Posterior cingulate gyrus (tissue), 11 donors: ENCODE measurements around the gene RPS6KB2.
"Not testable (repeated sequence)": the region's sequence is repeated elsewhere in the genome, so short reads cannot be mapped to it uniquely, and the experiment has no call there.

Experiments
- DNase-seq, 10 donors: peaks; one replicate each; pipeline versions ENCODE4 v3.0.0 to v3.0.0-alpha.2; 2020 to 2021; ENCODE audit warnings: mixed read lengths in 3 of 10
- intact Hi-C: fragments of 100-400 bp; cut with DNase I; formaldehyde crosslinking; loops from one replicate; pipeline ENCODE4 v1.15.1; 2023

The RPS6KB2 gene

DNA sequence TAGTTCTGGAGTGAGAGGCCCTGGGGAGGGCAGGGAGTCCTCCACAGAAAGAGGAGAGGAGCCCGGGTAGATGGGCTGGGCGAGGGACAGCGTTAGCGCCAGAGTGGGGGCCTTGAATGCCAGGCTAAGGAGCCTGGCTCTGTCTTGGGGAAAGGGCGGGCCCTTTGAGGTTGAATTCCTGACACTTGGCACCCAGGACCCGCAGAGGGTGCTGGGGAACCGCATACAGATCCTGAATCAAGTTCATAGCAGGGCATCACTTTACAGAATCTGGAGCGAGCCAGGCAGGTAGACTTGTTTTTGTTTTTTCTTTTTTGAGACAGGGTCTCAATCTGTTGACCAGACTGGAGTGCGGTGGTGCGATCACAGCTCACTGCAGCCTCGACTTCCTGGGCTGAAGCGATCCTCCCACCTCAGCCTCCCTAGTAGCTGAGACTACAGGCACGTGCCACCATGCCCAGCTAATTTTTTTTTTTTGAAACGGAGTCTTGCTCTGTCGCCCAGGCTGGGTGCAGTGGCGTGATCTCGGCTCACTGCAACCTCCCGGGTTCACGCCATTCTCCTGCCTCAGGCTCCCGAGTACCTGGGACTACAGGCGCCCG, 6.8 kb upstream of the RPS6KB2 start:
- DNase-seq = no peak
- intact Hi-C loops = no loop called here

DNA sequence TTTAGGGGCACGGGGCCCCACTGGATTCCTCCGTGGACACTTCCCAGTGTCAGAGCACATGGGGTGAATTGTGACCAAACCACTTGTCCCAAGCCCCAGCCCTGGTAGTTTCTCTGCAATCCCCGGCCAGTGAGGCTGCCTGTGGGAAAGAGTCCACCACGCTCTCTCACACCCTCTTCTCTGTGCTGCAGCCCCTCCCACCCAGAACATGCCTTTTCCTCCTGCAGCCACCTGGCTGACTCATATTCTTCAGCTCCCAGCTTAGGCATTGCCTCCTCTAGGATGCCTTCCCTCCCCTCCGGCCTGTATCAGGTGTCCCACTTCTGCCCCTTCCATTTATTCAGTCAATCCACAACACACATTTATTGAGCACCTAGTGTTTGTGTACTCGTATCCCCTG, 5.4 kb upstream of the RPS6KB2 start:
- intact Hi-C loops = no loop called here

DNA sequence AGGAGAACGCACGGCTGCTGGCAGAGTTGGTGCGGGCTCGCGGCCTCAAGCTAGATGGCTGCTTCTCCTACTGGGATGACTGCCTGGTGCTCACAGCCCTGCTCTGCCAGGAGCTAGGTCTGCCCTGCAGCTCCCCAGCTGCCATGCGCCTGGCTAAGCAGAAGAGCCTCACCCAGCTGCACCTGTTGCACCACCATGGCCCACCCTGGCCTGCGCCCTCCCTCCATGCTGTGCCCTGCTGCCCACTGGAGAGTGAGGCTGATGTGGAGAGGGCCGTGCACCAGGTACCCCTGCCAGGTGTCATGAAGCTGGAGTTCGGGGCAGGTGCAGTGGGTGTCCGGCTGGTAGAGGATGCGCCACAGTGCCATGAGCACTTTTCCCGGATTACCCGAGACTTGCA, 4.8 kb upstream of the RPS6KB2 start:
- no peak for DNase-seq

More for the DNA sequence above, 5.4 kb upstream of the RPS6KB2 start:
- DNase-seq = no peak

DNA sequence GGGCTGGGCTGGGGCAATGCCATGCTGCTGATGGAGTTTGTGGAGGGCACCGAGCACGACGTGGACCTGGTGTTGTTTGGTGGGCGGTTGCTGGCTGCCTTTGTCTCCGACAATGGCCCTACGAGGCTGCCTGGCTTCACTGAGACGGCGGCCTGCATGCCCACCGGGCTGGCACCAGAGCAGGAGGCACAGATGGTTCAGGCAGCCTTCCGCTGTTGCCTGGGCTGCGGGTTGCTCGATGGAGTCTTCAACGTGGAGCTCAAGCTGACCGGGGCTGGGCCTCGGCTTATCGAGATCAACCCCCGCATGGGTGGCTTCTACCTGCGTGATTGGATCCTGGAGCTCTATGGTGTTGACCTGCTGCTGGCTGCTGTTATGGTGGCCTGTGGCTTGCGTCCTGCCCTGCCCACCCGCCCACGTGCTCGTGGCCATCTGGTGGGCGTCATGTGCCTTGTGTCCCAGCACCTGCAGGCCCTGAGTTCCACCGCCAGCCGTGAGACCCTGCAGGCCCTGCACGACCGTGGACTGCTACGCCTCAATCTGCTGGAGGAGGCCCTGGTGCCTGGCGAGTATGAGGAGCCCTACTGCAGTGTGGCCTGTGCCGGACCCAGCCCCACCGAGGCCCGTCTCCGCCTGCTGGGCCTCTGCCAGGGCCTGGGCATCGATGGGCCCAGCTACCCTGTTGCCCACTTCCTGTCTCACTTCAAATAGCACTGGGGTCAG, 4.2 kb upstream of the RPS6KB2 start:
- intact Hi-C loops = no loop called here
- no peak for DNase-seq

More for the DNA sequence above, 4.8 kb upstream of the RPS6KB2 start:
- intact Hi-C loops = no loop called here

DNA sequence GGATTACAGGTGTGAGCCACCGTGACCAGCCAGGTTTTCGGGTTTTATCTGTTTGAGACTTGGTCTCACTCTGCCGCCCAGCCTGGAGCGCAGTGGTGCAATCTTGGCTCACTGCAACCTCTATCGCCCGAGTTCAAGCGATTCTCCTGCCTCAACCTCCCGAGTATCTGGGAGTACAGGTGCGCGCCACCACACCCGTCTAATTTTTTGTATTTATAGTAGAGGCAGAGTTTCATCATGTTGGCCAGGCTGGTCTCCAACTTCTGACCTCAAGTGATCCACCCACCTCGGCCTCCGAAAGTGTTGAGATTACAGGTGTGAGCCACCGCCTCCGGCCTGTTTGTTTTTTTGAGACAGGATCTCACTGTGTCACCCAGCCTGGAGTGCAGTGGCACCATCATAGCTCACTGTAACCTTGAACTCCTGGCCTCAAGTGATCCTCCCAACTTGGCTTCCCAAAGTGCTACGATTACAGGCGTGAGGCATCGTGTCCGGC, 882 bp upstream of the RPS6KB2 start:
- intact Hi-C loops, DNase-seq: not testable (repeated sequence)

DNA sequence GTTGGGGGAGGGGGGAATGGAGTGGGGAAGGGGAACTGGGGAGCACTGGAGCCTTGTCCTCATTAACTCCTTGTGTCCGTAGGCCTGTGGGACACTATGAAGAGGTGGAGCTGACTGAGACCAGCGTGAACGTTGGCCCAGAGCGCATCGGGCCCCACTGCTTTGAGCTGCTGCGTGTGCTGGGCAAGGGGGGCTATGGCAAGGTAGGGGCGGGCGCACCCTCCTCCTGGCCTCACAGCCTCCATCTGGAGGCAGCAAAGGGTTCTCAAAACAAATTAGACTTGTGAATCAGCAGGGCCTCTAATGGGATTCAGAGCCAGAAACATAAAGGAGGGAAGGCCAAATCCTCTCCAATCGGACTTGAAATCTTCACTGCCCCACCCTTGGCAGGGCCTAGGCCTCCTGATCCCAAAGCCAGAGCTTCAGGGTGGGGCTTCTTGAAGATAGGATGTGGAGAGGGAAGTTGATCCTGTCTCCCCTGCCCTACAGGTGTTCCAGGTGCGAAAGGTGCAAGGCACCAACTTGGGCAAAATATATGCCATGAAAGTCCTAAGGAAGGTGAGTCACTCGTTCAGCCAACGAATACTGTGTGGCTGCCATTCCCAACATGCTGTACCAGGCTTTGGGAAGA, 859 bp downstream of the RPS6KB2 start:
- no peak for DNase-seq

DNA sequence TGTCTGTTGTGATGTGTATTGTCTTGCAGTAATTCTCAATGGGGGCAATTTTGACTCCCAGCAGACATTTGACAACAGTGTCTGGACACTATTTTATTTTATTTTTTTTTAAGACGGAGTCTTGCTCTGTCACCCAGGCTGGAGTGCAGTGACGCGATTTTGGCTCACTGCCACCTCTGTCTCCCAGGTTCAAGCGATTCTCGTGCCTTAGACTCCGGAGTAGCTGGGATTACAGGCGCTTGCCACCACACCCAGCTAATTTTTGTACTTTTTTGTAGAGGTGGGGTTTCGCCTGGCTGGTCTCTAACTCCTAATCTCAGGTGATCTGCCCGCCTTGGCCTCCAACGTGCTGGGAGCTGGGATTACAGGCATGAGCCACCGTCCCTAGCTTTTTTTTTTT, 1.4 kb downstream of the RPS6KB2 start:
- DNase-seq = no peak
- intact Hi-C loops = loop anchor here (2.0 to 5.0 kb wide), 2 partner anchors 39 to 43 kb away; partner anchors contain the start of gene RAD9A

More for the DNA sequence above, 859 bp downstream of the RPS6KB2 start:
- intact Hi-C loops = loop anchor here (2.0 kb wide), 1 partner anchor 38 kb away; the partner anchor contains the start of gene RAD9A

DNA sequence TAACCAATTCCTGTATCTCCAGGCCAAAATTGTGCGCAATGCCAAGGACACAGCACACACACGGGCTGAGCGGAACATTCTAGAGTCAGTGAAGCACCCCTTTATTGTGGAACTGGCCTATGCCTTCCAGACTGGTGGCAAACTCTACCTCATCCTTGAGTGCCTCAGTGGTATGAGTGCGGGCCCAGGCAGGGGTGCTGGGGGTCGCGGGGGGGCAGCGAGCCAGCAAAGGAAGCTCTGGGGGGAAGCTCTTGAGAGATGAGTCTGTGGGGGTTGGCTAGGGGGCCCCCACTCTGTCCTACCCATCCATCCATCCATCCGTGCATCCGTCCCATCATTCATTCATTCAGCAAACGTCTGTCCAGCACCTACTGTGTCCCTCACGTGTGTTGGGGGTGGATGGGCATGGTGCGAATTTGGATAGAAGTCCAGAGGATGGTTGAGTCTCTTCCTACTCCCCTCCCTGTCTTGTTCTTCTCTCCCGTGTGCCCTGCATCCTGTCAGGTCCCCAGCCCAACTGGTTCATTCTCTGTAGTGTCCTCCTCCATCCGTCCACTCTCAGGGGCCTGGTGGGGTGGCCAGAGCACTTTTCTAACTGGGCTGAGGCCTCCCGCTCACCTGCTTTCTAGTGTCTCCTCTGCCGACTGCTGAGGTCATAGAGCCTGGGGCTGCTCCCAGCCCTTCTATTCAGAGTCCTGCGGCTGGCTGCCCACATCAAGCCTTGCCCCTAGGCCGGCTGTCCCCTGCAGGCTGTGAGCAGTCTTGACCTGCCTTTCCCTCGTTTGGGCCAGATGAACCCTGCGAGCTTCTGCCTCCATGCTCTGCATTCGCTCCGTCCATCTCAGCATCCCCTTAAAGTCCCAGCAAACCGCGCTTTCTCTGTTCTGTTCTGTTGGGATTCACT, 3.3 kb downstream of the RPS6KB2 start:
- no peak for DNase-seq
- intact Hi-C loops = loop anchor here (5.0 kb wide), 1 partner anchor 41 kb away; no protein-coding TSS in a partner anchor

DNA sequence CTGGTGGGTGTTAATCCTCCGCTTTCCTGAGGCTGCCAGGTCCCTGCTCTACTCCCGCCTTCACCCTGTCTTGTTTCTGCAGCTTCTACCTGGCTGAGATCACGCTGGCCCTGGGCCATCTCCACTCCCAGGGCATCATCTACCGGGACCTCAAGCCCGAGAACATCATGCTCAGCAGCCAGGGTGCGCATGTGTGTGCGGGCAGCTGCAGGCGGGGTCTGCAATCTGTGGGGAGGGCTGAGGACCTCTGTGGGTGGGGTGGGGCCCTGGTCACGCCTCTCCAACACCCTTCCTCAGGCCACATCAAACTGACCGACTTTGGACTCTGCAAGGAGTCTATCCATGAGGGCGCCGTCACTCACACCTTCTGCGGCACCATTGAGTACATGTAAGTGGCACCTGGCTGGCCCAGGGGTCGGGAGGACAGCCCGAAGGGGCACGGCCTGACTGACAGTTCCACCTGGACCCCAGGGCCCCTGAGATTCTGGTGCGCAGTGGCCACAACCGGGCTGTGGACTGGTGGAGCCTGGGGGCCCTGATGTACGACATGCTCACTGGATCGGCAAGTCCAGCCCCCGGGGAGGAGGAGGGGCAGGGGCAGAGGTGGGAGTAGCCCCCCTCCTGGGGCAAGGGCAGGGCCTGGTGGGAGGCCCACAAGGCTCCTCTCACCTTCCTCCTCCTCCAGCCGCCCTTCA, 4.5 kb downstream of the RPS6KB2 start:
- DNase-seq = peak in 1 of 10 donors; percentile 80
- intact Hi-C loops = loop anchor here (5.0 kb wide), 1 partner anchor 39 kb away; no protein-coding TSS in a partner anchor

DNA sequence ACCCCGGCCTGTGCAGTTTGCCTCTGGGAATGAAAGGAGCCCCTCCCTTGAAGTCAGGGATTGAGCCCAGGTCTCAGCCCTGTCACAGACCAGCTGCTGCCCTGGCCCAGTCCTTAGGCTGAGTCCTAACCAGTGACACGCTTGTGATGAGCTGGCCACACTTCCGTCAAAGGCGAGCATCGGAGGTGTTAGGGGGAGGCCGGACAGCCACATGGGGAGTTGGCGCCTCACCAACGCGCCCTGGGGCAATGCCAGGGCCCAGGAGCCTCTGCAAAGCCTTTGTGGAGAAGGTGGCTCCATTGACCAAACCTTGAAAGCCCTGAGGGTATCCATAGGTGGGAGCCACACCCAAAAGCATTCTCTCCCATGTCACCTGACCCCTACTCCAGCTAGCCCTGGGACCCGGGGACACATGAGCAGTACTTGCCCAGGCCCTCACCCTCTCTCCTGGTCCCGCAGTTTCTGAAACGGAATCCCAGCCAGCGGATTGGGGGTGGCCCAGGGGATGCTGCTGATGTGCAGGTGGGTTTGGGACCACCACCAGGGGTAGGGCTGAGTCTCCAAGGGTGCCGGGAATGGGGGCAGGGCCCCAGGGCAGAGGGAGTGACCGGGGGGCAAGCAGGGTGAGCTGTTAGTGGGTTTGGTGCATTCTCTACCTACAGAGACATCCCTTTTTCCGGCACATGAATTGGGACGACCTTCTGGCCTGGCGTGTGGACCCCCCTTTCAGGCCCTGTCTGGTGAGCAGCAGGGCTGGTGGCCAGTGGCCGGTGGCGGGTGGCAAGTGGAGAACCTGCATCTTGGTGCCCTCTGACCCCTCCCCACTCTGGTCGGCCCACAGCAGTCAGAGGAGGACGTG, 5.5 kb downstream of the RPS6KB2 start:
- intact Hi-C loops = loop anchor here (5.0 kb wide), 1 partner anchor 39 kb away; no protein-coding TSS in a partner anchor
- no peak for DNase-seq

DNA sequence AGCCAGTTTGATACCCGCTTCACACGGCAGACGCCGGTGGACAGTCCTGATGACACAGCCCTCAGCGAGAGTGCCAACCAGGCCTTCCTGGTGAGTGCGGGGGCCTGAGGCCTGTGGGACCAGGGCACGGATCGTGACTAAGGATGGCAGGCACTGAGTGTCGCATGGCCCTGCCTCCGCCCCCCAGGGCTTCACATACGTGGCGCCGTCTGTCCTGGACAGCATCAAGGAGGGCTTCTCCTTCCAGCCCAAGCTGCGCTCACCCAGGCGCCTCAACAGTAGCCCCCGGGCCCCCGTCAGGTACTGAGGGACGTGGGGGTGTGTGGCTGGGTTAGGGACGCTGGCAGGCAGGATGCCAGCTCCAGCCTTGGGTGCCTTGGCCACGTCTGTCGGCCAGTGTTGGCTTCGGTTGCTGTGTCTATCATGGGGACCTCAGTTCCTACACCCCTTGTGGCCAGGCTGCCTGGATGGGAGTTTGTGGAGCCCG, 6.1 kb downstream of the RPS6KB2 start:
- intact Hi-C loops = loop anchor here (5.0 kb wide), 1 partner anchor 38 kb away; no protein-coding TSS in a partner anchor

DNA sequence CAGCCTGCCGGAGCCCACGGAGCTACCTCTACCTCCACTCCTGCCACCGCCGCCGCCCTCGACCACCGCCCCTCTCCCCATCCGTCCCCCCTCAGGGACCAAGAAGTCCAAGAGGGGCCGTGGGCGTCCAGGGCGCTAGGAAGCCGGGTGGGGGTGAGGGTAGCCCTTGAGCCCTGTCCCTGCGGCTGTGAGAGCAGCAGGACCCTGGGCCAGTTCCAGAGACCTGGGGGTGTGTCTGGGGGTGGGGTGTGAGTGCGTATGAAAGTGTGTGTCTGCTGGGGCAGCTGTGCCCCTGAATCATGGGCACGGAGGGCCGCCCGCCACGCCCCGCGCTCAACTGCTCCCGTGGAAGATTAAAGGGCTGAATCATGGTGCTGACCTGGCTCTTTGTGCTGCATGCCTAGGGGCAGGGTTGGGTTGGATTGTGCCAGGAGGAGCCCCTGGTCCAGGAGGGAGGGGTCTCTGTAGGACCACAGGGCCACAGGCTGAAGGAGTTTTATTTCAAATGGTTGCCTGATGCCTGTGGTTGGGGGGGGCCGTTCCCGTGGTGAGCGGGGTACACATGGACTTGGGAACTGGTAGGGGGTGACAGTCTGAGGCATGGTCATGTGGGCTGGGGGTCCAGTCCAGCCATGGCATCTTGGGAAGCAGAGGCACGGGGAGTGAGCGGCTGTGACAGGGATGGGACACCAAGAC, 6.9 kb downstream of the RPS6KB2 start:
- intact Hi-C loops = no loop called here

More for the DNA sequence above, 6.1 kb downstream of the RPS6KB2 start:
- DNase-seq = no peak

DNA sequence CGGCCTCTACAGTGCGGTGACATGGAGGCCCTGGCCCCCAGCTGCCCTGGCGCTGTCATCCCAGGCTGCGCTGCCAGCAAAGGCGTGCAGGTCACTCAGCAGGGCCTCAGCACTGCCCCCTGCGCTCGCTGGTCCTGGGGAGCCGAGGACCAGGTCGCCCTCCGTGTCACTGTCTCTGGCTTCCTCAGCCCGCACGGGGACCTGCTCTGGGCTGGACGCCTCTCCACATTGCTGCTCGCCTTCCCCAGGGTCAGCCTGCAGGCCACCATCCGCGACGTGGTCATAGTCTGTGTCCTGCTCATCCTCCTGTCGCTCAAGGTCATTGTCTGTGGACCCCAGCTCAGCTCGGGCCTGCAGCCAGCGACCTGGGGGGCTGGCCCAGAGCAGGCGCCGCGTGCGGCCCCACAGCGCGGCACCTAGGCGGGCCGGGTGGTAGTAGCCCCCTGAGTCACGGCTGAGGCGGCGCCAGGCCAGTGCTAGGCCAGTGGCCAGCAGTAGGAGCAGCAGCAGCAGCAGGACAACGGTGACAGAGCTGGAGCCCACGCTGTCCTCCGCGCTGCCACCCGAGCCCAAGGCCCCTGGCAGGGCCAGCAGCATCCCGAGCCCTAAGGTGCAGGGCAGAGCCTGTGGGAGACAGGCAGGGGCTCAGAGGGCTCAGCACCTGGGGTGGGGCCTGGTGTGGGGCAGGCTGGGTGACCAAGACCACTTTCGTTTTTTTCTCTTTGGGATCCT, 7.6 kb downstream of the RPS6KB2 start:
- intact Hi-C loops = no loop called here
- no peak for DNase-seq

More for the DNA sequence above, 6.9 kb downstream of the RPS6KB2 start:
- DNase-seq = no peak

DNA sequence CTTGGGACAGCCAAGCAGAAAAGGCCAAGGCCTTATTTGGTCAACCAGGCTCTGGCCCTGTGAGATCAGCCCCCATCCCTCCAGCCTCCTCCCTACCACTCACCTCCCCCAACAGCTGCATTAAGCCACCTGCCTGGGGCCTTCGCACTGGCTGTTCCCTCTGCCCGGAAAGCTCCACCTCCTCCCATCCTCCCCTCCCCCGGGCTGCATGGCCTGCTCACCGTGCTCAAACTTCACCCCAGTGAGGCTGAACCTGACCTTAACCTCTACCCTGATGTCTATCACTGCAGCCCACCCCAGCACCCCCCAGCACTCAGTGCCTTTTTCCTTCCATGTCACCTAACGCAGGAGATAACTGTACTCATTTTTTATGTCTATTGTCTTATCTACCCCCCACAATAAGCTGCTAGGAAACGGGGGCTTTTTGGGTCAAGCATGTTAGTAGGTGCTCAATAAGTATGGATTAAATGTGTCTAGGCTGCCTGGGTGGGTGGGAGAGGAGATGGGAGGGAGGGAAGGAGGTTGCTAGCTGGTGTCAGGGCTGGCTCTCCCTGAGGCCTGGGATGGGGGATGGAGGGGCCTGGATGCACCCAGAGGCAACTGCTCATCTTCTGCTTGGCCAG, 8.3 kb downstream of the RPS6KB2 start:
- no peak for DNase-seq
- intact Hi-C loops = no loop called here

DNA sequence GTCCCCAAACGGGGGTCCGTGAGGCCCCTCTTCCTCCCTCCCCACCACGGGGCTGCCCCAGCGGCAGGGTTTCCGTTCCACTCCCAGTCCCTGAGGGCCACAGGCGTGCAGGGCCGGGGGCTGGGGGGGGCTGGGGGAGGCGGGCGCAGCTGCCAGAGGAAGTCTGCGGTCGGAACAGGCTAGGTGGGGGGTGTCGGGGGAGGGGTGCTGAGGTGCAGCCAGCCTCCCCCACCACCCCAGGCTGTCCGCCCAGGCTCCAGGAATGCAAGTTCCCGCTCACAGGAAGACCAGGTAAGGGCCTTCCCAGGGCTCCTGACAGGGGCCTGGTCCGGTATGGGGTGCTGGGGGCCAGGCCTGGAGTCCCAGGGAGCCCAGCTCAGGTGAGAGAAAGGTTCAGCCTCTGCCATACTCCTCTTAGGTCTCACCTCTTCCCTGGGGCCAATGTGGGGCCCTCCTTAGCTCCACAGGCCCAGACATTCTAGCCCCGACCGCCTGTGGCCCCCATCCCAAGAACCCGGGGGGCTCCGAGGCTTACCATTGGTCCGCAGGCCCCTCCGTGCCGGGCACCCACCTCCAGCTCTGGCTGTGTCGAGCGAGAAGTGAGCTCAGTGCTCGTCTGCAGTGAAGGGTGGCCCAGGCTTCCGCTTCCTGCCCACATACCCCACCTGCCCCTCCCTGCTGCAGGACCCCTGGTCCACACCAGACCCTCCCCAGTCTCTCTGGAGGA, 9.0 kb downstream of the RPS6KB2 start, which contains the start of gene PTPRCAP:
TSS of gene PTPRCAP (minus strand) at position 601 of the 727 bp plus-strand sequence. CDS start at position 538, 63 bp downstream.
- intact Hi-C loops = no loop called here
- no peak for DNase-seq

DNA sequence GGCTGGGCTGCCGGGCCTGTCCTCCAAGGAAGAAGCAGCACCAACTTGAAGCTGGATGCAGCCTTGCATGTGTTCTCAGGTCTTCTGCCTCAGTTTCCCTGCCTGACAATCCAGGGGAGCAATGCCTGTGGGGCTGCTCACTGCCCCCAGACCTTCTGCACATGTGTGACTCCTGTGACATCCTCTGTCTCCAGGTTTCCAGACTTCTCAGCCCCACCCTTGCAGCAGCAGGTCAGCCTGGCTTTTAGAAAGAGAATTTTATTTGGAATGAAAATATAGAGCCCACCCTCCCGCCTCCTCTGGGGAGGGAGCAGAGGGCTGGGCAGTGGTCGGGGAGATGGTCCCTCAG, 9.5 kb downstream of the RPS6KB2 start:
- intact Hi-C loops = no loop called here
- no peak for DNase-seq
